ENCODE measurements around the gene PIAS1.

The PIAS1 gene

DNA sequence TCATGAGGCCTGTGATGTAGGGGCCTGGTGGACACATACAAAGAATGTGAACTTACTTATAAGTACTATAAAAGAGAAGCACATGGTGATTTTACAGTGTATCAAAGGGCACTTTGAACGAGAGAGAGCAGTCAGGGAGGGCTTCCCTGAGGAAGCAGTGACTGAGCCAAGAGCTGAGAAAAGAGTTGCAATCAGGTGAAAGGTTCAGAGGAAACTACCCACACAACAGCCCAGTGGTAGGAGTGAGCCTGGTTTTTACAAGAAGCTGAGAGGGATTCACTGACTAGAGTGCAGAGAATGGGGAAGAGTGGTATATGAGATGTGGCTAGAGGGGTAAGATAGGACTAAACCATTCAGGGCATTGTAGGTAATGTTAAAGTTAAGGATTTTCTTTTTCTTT, 93.9 kb downstream of the PIAS1 start (continued):
- TF ChIP-seq, protein P1, sequence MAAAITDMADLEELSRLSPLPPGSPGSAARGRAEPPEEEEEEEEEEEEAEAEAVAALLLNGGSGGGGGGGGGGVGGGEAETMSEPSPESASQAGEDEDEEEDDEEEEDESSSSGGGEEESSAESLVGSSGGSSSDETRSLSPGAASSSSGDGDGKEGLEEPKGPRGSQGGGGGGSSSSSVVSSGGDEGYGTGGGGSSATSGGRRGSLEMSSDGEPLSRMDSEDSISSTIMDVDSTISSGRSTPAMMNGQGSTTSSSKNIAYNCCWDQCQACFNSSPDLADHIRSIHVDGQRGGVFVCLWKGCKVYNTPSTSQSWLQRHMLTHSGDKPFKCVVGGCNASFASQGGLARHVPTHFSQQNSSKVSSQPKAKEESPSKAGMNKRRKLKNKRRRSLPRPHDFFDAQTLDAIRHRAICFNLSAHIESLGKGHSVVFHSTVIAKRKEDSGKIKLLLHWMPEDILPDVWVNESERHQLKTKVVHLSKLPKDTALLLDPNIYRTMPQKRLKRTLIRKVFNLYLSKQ (tag by site-specific recombination; IDR thresholded peaks at IDR 0.05; ENCODE audit: borderline replicate concordance), result no peak
- no peak for TF ChIP-seq ZNF639 (tag by site-specific recombination; IDR thresholded peaks at IDR 0.05)
- TF ChIP-seq ZNF138 (tag by site-specific recombination; IDR thresholded peaks at IDR 0.05; ENCODE audit: borderline replicate concordance), result no peak
- TF ChIP-seq, protein P2, sequence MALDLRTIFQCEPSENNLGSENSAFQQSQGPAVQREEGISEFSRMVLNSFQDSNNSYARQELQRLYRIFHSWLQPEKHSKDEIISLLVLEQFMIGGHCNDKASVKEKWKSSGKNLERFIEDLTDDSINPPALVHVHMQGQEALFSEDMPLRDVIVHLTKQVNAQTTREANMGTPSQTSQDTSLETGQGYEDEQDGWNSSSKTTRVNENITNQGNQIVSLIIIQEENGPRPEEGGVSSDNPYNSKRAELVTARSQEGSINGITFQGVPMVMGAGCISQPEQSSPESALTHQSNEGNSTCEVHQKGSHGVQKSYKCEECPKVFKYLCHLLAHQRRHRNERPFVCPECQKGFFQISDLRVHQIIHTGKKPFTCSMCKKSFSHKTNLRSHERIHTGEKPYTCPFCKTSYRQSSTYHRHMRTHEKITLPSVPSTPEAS (tag by site-specific recombination; IDR thresholded peaks at IDR 0.05), result no peak

GRCh38 chr15:68149059-68149458, 94.9 kb downstream of the PIAS1 start:
- Histone ChIP-seq H3K4me3 (ENCODE audit: low read depth, low read length) (no peak overlapping the region), H3K36me3 (ENCODE audit: control insufficient read depth in 2 of 2, insufficient read depth in 1 of 2, low read length in 2 of 2) (peaks cover 9 to 17% of the 10 kb centered on the region in 2 experiments), H3K27ac (ENCODE audit: extremely low read depth, low read depth, low read length) (no peak overlapping the region), H3K9me3 (ENCODE audit: control insufficient read depth, insufficient read depth, low read depth, low read length) (no peaks in the 10 kb centered on the region), H3K4me1 (ENCODE audit: control insufficient read depth, insufficient read depth, low read length) (no peaks in the 10 kb centered on the region)
- ChIA-PET POLR2A (no interaction called here), CTCF (interaction anchor here (0.6 kb wide), 1 partner anchor 444 kb away, joined by 5 read pairs; no protein-coding TSS in a partner anchor)
- TF ChIP-seq, protein P3, sequence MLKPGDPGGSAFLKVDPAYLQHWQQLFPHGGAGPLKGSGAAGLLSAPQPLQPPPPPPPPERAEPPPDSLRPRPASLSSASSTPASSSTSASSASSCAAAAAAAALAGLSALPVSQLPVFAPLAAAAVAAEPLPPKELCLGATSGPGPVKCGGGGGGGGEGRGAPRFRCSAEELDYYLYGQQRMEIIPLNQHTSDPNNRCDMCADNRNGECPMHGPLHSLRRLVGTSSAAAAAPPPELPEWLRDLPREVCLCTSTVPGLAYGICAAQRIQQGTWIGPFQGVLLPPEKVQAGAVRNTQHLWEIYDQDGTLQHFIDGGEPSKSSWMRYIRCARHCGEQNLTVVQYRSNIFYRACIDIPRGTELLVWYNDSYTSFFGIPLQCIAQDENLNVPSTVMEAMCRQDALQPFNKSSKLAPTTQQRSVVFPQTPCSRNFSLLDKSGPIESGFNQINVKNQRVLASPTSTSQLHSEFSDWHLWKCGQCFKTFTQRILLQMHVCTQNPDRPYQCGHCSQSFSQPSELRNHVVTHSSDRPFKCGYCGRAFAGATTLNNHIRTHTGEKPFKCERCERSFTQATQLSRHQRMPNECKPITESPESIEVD (tag by site-specific recombination; IDR thresholded peaks at IDR 0.05), result no peak
- peak; percentile 58 for TF ChIP-seq ZNF362 (tag by site-specific recombination; IDR thresholded peaks at IDR 0.05)
- 0 out of 2 replicates have a peak, but pooled peaks have one; percentile 1 for TF ChIP-seq PRDM1 (tag by site-specific recombination; IDR thresholded peaks at IDR 0.05)

DNA sequence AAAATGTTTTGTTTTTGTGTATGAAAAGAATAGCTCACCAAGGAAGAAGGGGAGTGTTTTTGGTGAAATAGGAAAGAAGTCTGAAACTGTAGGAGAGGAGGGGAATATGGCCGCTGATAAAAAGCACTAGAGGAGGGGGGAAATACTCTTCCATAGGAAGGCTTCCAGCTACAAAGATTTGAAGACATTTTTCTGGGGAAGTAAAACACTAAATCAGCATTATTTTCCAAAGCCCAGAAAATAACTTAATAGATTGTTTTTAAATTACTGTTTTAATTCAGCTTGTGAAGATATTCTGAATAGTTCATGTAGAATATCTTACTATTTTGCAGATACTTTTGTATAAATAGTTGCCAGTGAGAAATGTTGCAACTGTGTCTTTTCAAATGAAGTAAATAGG, 96.1 kb downstream of the PIAS1 start:
- Histone ChIP-seq H3K4me3 (ENCODE audit: low read depth, low read length) (no peak overlapping the region), H3K27ac (ENCODE audit: extremely low read depth, low read depth, low read length) (no peak overlapping the region), H3K4me1 (ENCODE audit: control insufficient read depth, insufficient read depth, low read length) (no peaks in the 10 kb centered on the region), H3K9me3 (ENCODE audit: control insufficient read depth, insufficient read depth, low read depth, low read length) (no peaks in the 10 kb centered on the region), H3K36me3 (ENCODE audit: control insufficient read depth in 2 of 2, insufficient read depth in 1 of 2, low read length in 2 of 2) (peaks cover 9 to 17% of the 10 kb centered on the region in 2 experiments)
- CTCF ChIA-PET, result interaction anchor here (0.7 to 1.0 kb wide), 3 partner anchors 10 to 291 kb away, joined by 4 read pairs; no protein-coding TSS in a partner anchor
- TF ChIP-seq, protein P1 (tag by site-specific recombination; IDR thresholded peaks at IDR 0.05; ENCODE audit: borderline replicate concordance), result no peak
- TF ChIP-seq SALL2 (tag by site-specific recombination; IDR thresholded peaks at IDR 0.05; ENCODE audit: borderline replicate concordance) (no peak), ZNF16 (tag by site-specific recombination; IDR thresholded peaks at IDR 0.05; ENCODE audit: low read depth) (no peak), TRIM28 (IDR thresholded peaks at IDR 0.05; ENCODE audit: borderline replicate concordance, low read length) (no peak), ZNF501 (tag by site-specific recombination; IDR thresholded peaks at IDR 0.05) (no peak)
- TF ChIP-seq, protein P4, sequence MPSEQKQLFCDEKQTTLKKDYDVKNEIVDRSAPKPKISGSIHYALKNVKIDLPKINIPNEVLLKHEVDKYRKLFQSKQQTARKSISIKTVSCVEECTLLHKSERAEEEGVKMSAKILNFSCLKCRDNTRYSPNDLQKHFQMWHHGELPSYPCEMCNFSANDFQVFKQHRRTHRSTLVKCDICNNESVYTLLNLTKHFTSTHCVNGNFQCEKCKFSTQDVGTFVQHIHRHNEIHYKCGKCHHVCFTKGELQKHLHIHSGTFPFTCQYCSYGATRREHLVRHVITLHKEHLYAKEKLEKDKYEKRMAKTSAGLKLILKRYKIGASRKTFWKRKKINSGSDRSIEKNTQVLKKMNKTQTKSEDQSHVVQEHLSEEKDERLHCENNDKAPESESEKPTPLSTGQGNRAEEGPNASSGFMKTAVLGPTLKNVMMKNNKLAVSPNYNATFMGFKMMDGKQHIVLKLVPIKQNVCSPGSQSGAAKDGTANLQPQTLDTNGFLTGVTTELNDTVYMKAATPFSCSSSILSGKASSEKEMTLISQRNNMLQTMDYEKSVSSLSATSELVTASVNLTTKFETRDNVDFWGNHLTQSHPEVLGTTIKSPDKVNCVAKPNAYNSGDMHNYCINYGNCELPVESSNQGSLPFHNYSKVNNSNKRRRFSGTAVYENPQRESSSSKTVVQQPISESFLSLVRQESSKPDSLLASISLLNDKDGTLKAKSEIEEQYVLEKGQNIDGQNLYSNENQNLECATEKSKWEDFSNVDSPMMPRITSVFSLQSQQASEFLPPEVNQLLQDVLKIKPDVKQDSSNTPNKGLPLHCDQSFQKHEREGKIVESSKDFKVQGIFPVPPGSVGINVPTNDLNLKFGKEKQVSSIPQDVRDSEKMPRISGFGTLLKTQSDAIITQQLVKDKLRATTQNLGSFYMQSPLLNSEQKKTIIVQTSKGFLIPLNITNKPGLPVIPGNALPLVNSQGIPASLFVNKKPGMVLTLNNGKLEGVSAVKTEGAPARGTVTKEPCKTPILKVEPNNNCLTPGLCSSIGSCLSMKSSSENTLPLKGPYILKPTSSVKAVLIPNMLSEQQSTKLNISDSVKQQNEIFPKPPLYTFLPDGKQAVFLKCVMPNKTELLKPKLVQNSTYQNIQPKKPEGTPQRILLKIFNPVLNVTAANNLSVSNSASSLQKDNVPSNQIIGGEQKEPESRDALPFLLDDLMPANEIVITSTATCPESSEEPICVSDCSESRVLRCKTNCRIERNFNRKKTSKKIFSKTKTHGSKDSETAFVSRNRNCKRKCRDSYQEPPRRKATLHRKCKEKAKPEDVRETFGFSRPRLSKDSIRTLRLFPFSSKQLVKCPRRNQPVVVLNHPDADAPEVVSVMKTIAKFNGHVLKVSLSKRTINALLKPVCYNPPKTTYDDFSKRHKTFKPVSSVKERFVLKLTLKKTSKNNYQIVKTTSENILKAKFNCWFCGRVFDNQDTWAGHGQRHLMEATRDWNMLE (tag by site-specific recombination; conservative IDR thresholded peaks at IDR 0.05; ENCODE audit: low read depth), result no peak
- POLR2A ChIA-PET, result interaction anchor here (1.1 kb wide), 1 partner anchor 96 kb away, joined by 3 read pairs; the partner anchor contains the start of gene PIAS1

Data from HEK293 (cell line).